ENCODE results near the gene ARHGEF4. TPM values are rescaled to one million over a fixed set of nuclear protein-coding genes. Genes with fewer than 3 reads are reported as not detected.

ARHGEF4 gene
- total and polyA plus RNA-seq, 7 donors = 1.7 to 32.4 (median 17.2) TPM; not detected in 1

DNA sequence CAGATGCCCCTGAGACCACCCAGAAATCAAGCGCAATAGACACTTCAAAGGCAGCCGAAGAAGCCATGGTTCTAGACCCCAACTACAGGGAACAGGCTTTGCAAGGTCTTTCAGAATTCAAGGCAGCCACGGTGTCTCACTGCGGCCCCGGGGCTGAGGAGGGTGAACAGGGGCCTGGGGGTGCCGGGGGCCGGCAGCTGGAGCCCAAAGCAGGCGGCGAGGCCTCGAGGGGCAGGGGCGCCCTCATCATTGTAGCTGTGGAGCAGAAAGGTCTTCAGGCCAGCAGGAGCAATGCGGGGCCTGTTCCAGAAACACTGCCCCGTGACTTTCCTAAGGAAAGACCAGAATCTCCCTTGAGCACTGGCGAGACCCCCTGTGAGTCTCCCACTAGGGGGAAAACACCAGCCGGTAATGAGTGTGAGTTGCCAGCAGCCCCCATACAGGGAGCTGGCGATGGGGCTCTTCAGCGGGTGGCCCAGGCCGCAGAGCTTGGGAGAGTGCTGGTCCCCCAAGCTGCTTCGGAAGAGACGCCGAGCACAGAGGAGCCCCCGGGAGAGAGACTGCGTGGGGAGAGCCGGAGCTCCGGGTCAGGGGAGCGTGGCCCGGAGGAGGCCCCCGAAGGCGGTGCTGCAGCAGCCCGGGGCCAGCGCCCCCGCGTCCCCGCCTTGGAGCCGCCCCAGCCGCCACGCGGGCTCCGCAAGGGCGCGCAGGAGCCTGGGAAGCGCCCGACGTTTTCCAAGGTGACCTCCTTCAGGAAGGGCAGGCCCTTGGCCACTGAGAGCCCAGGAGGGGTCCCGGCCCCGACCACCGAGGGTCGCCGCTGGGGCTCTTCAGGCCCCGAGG, 79.1 kb downstream of the ARHGEF4 start:
- peaks cover 0 to 27% (median 17%) of the 10 kb centered on the region in 3 donors for H3K27me3 ChIP-seq
- WGBS, 2 donors = 35 to 46% methylated on average over 50 of the region's 50 CpGs
- TF ChIP-seq, protein P1, sequence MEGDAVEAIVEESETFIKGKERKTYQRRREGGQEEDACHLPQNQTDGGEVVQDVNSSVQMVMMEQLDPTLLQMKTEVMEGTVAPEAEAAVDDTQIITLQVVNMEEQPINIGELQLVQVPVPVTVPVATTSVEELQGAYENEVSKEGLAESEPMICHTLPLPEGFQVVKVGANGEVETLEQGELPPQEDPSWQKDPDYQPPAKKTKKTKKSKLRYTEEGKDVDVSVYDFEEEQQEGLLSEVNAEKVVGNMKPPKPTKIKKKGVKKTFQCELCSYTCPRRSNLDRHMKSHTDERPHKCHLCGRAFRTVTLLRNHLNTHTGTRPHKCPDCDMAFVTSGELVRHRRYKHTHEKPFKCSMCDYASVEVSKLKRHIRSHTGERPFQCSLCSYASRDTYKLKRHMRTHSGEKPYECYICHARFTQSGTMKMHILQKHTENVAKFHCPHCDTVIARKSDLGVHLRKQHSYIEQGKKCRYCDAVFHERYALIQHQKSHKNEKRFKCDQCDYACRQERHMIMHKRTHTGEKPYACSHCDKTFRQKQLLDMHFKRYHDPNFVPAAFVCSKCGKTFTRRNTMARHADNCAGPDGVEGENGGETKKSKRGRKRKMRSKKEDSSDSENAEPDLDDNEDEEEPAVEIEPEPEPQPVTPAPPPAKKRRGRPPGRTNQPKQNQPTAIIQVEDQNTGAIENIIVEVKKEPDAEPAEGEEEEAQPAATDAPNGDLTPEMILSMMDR (IDR thresholded peaks at IDR 0.05) = no peak
- TF ChIP-seq POLR2A (IDR thresholded peaks at IDR 0.05) (no peak), EP300 (IDR thresholded peaks at IDR 0.05) (no peak), POLR2AphosphoS5 (IDR thresholded peaks at IDR 0.05) (no peak)
- H3K27ac ChIP-seq = no peak overlapping the region
- no peaks in the 10 kb centered on the region for H3K4me1 ChIP-seq
- H3K9me3 ChIP-seq = no peaks in the 10 kb centered on the region
- H3K36me3 ChIP-seq = no peaks in the 10 kb centered on the region
- intact Hi-C loops (cut with DNase I) = no loop called here
- no peak overlapping the region for H3K4me3 ChIP-seq
- DNase-seq = no peak

DNA sequence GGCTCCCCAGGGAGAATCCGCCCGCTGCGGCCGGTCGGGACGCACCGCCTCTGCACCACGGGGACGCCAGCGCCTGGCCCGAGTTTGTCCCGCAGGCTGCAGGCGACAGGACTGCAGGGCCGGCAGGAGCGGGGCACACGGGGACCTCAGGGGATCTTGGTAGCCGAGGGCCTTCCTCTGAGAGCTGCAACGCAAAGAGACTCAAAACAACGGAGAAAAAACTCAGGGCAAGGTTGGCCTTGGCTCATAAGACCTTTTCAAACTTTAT, 79.7 kb downstream of the ARHGEF4 start:
- H3K36me3 ChIP-seq = no peaks in the 10 kb centered on the region
- intact Hi-C loops (cut with DNase I) = no loop called here
- peaks cover 0 to 27% (median 17%) of the 10 kb centered on the region in 3 donors for H3K27me3 ChIP-seq
- TF ChIP-seq, protein P1 (IDR thresholded peaks at IDR 0.05) = no peak
- TF ChIP-seq EP300 (IDR thresholded peaks at IDR 0.05) (no peak), POLR2AphosphoS5 (IDR thresholded peaks at IDR 0.05) (no peak), POLR2A (IDR thresholded peaks at IDR 0.05) (no peak)
- H3K9me3 ChIP-seq = no peaks in the 10 kb centered on the region
- H3K4me1 ChIP-seq = no peaks in the 10 kb centered on the region
- DNase-seq = no peak
- H3K27ac ChIP-seq = no peak overlapping the region
- H3K4me3 ChIP-seq = no peak overlapping the region
- 21 to 43% methylated on average over 19 of the region's 19 CpGs for WGBS, 2 donors

DNA sequence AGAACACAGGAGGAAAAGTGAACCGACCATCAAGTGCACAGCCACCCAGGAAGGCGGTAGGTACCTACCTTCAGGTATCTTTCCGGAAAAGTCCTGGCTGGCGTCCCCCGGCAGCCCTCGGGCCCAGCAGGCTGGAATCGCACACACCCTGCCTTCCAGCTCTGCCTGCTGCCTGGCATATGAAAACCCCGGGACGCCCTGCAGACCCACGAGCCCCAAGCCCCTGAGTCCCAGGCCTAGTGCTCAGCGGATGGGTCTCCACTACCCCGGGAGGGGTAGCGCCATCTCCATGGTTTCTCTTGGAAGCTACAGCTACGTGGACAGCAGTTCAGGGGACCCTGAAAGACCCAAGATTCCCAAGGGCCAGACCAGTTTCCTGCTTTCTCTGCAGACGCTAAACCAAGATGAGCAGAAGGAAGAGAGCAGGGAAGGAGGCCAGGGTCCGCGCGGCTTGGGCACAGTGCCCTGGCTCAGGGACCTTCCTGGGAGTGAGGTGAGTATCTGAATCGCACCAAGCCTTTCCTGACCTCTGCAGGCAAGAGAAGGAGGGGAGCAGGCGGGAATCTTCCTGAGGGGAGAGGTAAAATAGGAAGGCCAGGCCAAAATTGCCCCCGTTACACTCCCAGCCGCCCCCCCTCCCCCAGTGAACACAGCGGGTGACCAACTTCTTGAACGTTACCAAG, 80.4 kb downstream of the ARHGEF4 start:
- no peaks in the 10 kb centered on the region for H3K9me3 ChIP-seq
- no peaks in the 10 kb centered on the region for H3K4me1 ChIP-seq
- no peak for DNase-seq
- H3K27me3 ChIP-seq = peaks cover 0 to 27% (median 17%) of the 10 kb centered on the region in 3 donors
- no peak overlapping the region for H3K27ac ChIP-seq
- intact Hi-C loops (cut with DNase I) = no loop called here
- no peak overlapping the region for H3K4me3 ChIP-seq
- no peaks in the 10 kb centered on the region for H3K36me3 ChIP-seq
- 84 to 86% methylated on average over 24 of the region's 24 CpGs for WGBS, 2 donors
- TF ChIP-seq POLR2A (IDR thresholded peaks at IDR 0.05) = no peak
- TF ChIP-seq EP300 (IDR thresholded peaks at IDR 0.05) = no peak
- TF ChIP-seq, protein P1 (IDR thresholded peaks at IDR 0.05) = no peak
- TF ChIP-seq POLR2AphosphoS5 (IDR thresholded peaks at IDR 0.05) = no peak

DNA sequence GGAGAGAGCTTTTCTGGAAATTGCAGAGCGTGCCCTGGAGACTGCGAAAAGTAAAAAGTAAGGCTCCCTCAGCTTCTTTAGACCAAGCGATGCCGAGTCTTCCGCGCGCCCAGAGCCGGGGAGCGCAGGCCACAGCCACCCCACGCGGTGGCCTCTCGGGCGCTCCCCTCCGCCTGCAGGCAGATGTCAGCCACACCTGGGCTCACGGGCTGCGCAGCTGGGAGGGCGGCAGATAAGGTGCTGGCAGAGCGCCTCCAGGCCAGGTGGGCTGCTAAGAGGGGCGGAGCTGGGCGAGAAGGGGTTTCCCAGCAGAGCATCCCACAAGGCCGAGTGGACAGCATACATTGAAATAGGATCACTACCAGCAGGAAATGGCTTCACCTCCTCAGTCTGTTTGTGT, 81.7 kb downstream of the ARHGEF4 start:
- TF ChIP-seq, protein P1 (IDR thresholded peaks at IDR 0.05) = no peak
- TF ChIP-seq POLR2A (IDR thresholded peaks at IDR 0.05) = no peak
- no peak for TF ChIP-seq POLR2AphosphoS5 (IDR thresholded peaks at IDR 0.05)
- TF ChIP-seq EP300 (IDR thresholded peaks at IDR 0.05) = no peak
- Histone ChIP-seq H3K27me3 (peaks cover 0 to 27% (median 17%) of the 10 kb centered on the region in 3 donors), H3K4me3 (no peak overlapping the region), H3K36me3 (no peaks in the 10 kb centered on the region), H3K27ac (no peak overlapping the region), H3K4me1 (no peaks in the 10 kb centered on the region), H3K9me3 (no peaks in the 10 kb centered on the region)
- intact Hi-C loops (cut with DNase I) = no loop called here
- 78 to 82% methylated on average over 21 of the region's 21 CpGs for WGBS, 2 donors
- no peak for DNase-seq

Measured in sigmoid colon (tissue), 7 donors.